AG04450 (cell line): Measurements from ENCODE around the gene TEKT2. TPM values are rescaled to one million over a fixed set of nuclear protein-coding genes. Genes with fewer than 3 reads are reported as not detected.

Experiments used
- CTCF ChIA-PET: fragments of 300-600, 350-600 bp; formaldehyde crosslinking; extraction: SDS; loops from one replicate; lab custom pipeline; 2022; ENCODE audit warnings: antibody characterized with exemption, inconsistent platforms; lab: Charles Lee
- POLR2A ChIA-PET: fragments of 350-600 bp; formaldehyde crosslinking; extraction: SDS; loops from one replicate; lab custom pipeline; 2021; ENCODE audit warnings: antibody characterized with exemption, inconsistent platforms; lab: Yijun Ruan, JAX
- DNase-seq: peaks from one replicate; pipeline ENCODE4 v3.0.0-alpha.2; 2011; ENCODE audit warnings: low read depth, low spot score
- H3K27ac ChIP-seq: one replicate; pipeline ENCODE4 v1.5.1; 2012; ENCODE audit warnings: low read depth, low read length, control low read depth
- H3K27me3 ChIP-seq: one replicate; pipeline ENCODE4 v1.6.0; 2012; ENCODE audit warnings: low read length; ENCODE audit not compliant: control insufficient read depth, insufficient read depth
- H3K4me3 ChIP-seq: 2 replicates; pipeline ENCODE4 v1.5.1; 2011; ENCODE audit warnings: mild to moderate bottlenecking, low read depth, low read length, control low read depth
- H3K9me3 ChIP-seq: 2 replicates; pipeline ENCODE4 v1.5.1; 2012; ENCODE audit warnings: low read length; ENCODE audit not compliant: control insufficient read depth, insufficient read depth
- CTCF ChIP-seq: IDR thresholded peaks from 2 replicates; pipeline ENCODE4 v1.5.1; 2011; ENCODE audit warnings: low read depth, low read length, control low read depth, inconsistent platforms
- polyA plus RNA-seq: library from polyadenylated mRNA; depleted of rRNA; stranded (reverse); fragments of >200 nt; gene quantifications from 2 replicates; pipeline ENCODE4 v1.2.3, GENCODE V29; 2011

Gene TEKT2
- polyA plus RNA-seq, 1 experiment: 0.12 TPM

GRCh38 chr1:36085686-36086526, 2.0 kb downstream of the TEKT2 start:
- no peak for DNase-seq
- CTCF ChIA-PET: interaction anchor here (0.9 to 1.1 kb wide), 2 partner anchors 14 to 20 kb away, joined by 4 read pairs; no protein-coding TSS in a partner anchor
- H3K27me3 ChIP-seq: no peaks in the 10 kb centered on the region

GRCh38 chr1:36086529-36087232, 2.8 kb downstream of the TEKT2 start:
- TF ChIP-seq CTCF: no peak
- POLR2A ChIA-PET: no interaction called here

More at GRCh38 chr1:36085686-36086526, 2.0 kb downstream of the TEKT2 start:
- Histone ChIP-seq H3K4me3 (no peak overlapping the region), H3K27ac (no peak overlapping the region), H3K9me3 (no peaks in the 10 kb centered on the region)
- TF ChIP-seq CTCF: no peak
- POLR2A ChIA-PET: no interaction called here

GRCh38 chr1:36087233-36088123, 3.6 kb downstream of the TEKT2 start:
- POLR2A ChIA-PET: no interaction called here
- Histone ChIP-seq H3K27ac (no peak overlapping the region), H3K4me3 (no peak overlapping the region), H3K27me3 (no peaks in the 10 kb centered on the region), H3K9me3 (no peaks in the 10 kb centered on the region)
- TF ChIP-seq CTCF: no peak
- CTCF ChIA-PET: interaction anchor here (1.1 kb wide), 1 partner anchor 15 kb away, joined by 4 read pairs; no protein-coding TSS in a partner anchor
- DNase-seq: no peak

More at GRCh38 chr1:36086529-36087232, 2.8 kb downstream of the TEKT2 start:
- CTCF ChIA-PET: interaction anchor here (0.9 to 1.1 kb wide), 2 partner anchors 14 to 19 kb away, joined by 4 read pairs; no protein-coding TSS in a partner anchor
- Histone ChIP-seq H3K27ac (no peak overlapping the region), H3K4me3 (no peak overlapping the region), H3K27me3 (no peaks in the 10 kb centered on the region), H3K9me3 (no peaks in the 10 kb centered on the region)
- no peak for DNase-seq

- H3K27me3 ChIP-seq: no peaks in the 10 kb centered on the region
- DNase-seq: no peak
- H3K27ac ChIP-seq: peak overlapping the region; percentile 11
- TF ChIP-seq CTCF: no peak
- ChIA-PET POLR2A (no interaction called here), CTCF (no interaction called here)
- peak overlapping the region; percentile 59 for H3K4me3 ChIP-seq
- no peaks in the 10 kb centered on the region for H3K9me3 ChIP-seq
These were observed 4.3 kb downstream of the TEKT2 start for GRCh38 chr1:36088265-36088576.
